NK-92 treated with Interleukin-12 subunit alpha and Interleukin-12 subunit beta, amount 100 ng/mL, for 24 hours (cell line): ENCODE measurements around the gene ELOA.
A peak's percentile ranks its signal among the peaks of the same experiment; 100 is the strongest.

Source experiments
- DNase-seq: peaks from one replicate; lab custom pipeline; 2025; lab: John Stamatoyannopoulos, UW

The ELOA gene, protein sequence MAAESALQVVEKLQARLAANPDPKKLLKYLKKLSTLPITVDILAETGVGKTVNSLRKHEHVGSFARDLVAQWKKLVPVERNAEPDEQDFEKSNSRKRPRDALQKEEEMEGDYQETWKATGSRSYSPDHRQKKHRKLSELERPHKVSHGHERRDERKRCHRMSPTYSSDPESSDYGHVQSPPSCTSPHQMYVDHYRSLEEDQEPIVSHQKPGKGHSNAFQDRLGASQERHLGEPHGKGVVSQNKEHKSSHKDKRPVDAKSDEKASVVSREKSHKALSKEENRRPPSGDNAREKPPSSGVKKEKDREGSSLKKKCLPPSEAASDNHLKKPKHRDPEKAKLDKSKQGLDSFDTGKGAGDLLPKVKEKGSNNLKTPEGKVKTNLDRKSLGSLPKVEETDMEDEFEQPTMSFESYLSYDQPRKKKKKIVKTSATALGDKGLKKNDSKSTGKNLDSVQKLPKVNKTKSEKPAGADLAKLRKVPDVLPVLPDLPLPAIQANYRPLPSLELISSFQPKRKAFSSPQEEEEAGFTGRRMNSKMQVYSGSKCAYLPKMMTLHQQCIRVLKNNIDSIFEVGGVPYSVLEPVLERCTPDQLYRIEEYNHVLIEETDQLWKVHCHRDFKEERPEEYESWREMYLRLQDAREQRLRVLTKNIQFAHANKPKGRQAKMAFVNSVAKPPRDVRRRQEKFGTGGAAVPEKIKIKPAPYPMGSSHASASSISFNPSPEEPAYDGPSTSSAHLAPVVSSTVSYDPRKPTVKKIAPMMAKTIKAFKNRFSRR

DNA sequence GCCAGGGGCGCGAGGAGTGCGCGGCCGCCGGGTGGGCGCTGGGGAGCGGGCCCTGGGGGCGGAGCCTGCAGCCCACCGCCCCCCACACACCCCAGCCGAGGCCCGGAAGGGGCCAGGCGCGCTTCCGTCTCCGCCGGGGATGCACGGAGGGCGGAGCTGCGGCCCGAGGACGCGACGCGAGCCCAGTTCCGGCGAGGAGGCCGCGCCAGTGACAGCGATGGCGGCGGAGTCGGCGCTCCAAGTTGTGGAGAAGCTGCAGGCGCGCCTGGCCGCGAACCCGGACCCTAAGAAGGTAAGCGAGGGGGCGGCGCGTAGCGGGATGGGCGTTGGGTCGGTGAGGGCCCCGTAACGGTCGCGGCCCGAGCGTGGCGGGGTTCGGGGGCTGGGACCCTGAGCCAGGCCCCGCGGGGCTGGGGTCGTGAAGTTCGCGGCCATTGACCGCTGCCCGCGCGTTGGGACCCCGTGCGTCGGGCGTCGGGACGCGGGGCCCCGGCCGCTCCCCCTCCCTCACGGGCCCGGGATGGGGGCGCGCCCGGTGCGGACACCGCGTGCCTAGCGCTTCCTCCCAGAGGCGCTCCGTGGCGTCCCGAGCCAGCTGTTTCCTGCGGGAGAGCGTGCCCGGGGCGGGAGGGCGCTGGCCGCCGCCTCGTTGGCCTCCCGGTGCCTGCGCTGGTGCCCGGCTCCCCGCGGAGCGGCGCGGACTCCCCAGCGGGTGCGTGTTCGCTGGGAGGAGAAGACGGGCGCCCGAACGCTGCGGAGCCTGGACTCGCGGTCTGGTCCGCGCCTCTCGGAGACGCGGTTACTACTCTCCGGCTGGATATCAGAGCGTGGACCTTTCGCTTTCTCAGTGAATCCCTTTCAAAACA is at the start of gene ELOA:
Gene ELOA (plus strand): TSS at position 185 of the 866 bp plus-strand sequence. CDS start 33 bp downstream, at position 218.
- peak; percentile 50 for DNase-seq

DNA sequence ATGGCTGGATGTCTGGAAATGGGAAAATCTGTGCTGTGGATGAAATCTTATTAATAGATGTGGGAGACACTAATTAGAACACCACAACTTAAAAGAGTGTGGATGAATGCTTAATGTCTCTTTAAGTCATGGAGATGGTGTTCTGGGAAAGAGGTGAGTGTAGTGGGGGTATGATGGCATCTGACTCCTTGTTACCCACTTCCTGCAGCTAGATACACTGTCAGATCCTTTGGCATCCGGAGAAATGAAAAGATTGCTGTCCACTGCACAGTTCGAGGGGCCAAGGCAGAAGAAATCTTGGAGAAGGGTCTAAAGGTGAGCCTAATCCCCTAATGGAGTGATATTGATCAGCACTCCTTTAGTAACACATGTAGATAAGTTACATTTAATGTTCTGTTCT is 49.7 kb upstream of the ELOA start:
- no peak for DNase-seq

DNA sequence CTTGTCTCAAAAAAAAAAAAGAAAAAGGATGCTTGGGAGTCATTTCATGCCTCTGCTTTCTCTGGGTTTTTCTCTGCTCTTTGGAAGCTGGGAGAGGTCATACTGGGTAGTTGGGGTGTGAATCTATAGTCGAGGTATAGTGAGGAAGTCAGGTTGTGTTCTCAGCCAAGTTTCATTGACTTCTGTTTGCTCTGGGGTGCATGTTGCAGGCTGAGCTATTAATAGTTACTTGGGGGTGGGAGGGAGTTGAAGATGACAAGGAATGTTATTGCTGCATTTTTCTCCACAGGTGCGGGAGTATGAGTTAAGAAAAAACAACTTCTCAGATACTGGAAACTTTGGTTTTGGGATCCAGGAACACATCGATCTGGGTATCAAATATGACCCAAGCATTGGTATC is 48.9 kb upstream of the ELOA start:
- DNase-seq: no peak

DNA sequence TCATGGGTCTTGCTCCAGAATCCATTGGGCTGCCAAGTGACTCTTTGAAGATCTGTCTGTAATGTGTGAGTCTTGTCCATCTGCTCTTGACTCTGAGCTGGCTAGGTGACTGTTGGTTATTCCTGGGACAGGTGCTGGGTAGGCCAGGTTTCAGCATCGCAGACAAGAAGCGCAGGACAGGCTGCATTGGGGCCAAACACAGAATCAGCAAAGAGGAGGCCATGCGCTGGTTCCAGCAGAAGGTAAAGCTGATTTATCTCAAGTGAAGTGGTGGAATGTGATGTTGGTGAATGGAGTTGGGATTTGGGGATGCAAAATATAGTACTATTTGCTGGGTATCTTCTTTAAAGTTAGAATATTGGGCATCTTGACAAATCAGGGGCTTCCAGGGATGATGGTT is 47.6 kb upstream of the ELOA start:
- no peak for DNase-seq

DNA sequence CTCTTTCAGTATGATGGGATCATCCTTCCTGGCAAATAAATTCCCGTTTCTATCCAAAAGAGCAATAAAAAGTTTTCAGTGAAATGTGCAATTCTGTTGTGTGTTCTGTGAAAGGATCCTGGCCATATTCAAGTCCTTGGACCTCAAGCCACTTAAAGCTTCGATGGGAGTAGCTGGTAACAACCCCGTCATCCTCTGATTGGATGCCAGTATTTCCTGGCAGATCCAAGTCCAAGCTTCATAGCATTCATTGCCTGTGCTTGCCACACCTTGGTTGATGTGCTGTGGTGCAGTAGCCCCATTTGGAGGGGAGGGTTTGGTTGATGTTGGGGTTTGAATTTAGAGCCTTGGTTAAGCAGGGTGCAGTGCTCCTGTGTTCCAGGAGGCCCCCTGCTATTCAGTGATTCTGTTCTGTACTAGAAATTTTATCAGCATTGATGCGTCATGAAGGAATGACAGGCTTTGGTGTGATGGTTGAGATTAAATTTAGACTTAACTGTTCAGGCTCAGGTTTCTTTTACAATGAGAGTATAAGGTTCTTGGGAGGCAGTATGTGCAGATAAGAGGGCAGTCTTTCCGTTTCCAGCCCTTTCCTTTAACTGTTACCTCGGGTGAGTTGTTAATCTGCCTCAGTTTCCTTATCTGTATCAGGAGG is 46.8 kb upstream of the ELOA start:
- DNase-seq: no peak

DNA sequence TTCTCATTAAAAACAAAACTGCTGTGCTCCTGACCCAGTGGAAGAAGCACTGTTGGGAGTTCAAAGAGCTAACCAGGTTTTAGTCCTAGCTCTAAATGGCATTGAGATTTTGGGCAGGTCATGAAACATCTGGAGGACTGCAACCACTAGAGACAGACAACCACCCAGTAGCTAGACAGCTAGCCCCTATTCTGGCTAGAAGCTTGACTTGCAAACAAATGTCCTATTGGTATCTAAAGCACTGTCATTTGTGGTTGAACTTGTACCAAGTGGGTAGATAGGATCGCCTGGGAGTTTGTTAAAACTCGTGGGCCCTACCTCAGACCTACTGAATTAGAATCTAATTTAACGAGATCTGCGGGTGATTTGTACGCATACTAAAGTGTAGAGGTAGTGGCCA is 44.8 kb upstream of the ELOA start:
- no peak for DNase-seq

DNA sequence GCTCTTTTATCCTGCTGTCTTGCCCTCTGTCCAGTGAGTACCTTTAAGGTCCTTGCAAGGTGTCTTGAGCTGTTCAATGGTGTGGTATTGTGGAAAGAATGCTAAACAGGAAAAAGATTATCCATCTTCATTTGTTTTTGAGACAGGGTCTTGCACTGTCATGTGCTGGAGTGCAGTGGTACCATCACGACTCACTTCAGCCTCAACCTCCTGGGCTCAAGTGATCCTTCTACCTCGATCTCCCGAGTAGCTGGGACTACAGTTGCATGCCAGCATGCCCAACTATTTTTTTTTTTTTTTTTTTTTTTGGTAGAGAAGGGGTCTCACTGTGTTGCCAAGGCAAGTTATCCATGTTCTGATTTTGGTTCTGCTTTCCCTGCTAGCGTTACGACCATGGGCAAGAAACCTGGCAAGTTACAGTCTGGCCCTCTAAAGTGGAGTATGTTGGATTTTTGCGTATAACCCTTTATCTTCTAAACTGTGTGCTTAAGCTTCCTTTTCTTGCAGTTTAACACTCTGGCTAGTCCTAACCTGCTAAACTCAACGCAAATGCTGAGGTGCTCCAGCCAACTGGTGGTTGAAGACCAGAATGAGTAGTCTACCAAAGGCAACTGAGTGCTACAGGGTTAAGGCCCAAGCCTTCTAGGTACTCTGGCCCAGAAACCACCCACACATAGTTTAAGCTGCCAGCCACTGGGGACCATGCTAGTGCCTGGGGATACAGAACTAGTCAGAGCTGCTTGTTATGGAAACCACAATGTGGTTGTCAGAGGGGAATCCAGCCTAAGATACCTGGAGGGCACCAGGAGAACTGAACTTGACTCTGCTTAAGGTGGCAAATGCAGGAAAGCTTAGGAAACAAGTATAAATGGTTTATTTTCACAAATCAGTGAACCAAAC is 43.7 kb upstream of the ELOA start:
- no peak for DNase-seq

DNA sequence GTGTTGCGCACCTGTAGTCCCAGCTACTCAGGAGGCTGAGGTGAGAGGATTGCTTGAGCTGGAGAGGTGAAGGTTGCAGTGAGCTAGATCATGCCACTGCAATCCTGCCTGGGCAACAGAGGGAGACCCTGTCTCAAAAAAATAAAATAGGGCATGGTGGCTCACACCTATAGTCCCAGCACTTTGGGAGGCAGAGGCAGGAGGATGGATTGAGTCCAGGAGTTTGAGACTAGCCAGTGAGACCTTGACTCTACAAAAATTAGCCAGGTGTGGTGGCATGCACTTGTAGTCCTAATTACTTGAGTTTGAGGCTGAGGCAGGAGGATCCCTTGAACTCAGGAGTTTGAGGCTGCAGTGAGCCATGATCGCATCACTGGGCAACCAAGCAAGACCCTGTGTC is 42.0 kb upstream of the ELOA start:
- DNase-seq: no peak

DNA sequence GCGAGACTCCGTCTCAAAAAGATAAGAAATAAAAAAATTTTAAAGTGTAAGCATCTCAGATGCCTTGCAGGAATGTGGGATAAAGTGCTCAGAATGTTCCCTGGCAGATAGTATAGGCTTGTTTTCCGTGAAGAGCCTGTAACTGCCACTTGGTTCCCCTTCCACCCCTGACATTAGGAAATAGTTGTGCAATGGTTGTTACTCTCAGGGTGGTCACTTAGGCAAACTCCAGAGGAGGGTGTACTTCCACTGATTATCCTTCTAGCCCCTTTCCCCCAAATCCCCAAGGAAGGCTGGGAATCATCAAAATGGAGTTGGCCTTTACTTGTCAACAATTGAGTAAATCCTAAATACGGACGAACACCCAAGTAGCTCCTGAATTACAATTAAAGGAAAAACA is 41.3 kb upstream of the ELOA start:
- DNase-seq: no peak

DNA sequence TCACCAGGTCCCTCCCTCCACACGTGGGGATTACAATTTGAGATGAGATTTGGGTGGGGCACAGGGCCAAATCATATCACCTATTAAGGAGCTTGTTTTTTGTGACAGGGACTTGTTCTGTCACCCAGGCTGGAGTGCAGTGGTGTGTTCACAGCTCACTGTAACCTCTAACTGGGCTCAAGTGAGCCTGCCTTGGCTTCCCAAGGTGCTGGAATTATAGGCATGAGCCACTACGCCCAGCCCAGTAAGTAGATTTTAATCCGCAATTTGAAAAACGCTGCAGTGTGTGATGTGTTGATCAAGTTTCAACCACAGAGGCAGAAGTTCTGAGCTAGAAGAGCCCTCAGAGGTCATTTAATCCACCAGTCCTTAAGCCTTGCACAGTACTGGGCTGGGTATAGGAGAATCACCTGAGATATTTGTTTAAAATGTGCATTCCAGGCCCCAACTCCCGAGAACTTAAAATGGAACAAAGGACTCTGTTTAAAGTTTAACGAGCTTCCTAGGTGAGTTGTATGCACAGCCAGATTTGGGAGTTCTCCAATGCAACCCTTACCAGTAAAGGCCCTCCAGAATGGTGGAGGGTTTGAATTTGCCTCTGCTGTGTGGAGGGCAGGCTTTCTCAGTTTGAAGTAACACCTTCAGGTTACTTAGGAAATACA is 38.3 kb upstream of the ELOA start:
- DNase-seq: no peak

DNA sequence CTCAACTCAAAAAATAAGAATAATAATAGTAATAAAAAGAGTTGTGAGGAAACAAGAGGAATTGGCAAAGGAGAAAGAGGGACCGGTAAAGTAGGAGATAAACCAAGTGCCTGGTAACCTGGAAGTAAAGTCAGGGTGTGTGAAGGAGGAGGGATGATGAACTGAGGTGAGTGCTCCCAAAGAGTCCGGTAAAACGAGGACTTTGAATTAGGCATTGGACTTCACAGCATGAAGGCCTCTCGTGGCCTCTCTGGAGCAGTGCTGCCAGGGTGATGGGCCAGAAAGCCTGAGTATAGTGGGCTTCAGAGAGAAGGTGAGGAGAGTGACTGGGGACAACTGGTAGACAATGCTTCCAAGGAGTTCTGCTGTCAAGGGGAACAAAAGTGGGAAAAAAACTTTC is 34.0 kb upstream of the ELOA start:
- DNase-seq: no peak

DNA sequence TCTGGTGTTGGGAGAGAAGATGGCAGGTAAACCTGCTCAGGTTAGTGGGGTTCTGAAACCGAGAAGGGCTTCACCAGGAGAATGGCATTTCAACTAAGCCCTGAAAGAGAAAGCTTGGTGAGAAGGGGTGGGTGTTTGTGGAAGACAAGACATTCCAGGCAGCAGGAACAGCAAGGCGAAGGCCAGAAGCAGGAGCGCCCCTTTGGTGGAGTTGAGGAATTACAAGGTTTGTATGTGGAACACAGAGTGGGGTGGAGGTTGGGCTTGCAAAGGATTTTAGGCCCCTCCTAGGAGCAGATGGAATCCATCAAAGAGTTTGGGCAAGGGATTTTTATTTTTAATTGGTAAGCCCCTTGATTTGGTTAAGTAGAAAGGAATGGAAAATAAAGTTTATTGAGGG is 24.8 kb upstream of the ELOA start:
- DNase-seq: no peak

DNA sequence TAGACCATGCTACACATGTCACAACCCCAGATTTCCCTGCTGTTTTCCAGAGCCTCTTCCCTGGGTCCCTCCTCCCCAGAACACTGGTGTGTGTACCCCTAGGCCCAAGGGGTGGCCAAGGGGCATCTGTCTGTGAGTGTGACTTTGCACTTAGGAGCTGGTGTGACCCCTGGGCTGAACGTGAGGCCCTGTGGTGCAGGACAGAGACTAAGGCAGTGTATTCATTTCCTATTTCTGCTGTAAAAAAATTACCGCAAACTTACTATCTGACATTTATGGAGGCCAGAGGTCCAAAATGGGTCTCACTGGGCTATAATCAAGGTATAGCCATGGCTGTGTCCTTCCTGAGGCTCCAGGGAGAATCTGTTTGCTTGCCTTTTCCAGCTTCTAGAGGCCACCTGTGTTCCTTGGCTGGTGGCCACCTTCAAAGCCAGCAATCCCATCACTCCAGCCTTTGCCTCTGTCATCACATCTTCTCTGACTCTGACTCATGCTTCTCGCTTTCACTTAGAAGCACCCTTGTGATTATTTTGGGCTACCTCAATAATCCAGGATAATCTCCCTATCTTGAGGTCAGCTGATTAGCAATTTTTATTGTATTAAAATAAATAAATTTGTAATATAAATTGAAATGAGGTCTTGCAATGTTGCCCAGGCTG is 24.0 kb upstream of the ELOA start:
- DNase-seq: no peak

DNA sequence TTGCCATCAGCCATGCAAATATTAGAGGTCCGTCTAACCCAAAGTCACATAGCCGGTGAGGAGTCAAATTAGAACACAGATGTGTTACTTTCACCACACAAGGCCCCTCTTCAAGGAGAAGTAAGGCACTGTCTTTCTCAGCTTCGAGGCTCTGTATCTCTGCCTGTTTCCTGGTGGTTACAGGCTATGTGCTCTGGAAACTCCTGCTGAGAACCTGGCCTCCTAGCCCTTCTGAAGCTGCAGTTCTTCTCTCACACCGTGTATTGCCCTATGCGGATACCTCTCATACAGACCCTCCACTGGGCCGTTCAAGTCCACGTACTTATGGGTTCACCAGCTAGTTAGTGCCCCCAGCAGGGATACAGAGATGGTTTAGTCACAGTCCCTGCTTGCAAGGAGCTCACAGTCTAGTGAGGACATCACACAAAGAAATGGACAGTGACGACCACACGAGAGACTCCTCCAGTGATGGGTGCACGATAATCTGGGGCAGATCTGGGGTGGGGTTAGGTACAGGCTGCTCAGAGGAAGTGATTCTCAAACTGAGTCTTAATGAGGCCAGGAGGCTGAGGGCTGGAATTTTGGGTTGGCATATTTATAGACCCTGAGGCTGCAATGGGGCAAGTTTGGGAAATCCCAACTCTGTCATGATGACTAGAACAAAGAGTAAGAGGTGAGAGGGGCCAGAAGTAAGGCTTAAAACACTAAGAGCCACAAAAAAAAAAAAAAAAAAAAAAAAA is 22.8 kb upstream of the ELOA start:
- no peak for DNase-seq

DNA sequence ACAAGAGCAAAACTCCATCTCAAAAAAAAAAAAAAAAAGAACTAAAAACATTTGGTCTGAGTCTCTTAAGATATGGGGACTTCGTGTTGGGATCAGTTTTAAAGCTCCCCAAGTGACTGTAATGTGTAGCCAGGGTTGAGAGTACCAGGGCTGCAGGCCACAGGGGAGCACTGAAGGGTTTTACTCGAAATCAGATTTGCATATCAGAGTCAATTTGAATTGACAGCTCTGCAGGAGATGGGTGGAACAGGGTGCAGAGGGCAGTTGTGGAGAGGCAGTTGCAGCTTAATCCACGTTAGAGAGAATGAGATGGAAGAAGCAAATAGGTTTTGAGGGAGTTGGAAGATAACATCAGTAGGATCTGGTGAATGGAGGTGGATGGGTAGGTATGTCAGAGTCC is 20.6 kb upstream of the ELOA start:
- no peak for DNase-seq

DNA sequence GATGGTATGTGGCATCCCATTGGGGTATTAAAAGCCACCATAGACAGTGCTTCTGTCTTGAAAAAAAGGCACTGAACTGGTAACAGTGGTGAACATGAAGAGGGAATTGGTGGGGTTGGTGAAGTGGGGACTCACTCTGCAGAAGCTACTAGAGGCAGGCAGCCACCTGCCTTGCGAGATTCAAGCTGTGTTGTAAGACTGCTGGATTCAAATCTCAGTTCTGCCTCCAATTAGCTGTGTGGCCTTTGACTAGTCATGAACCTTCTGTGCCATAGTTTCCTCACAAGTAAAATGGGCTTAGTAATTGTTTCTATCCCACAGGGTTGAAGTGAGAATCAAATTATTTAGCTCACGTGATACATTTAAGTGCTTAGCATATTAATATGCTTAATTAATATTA is 16.6 kb upstream of the ELOA start:
- DNase-seq: no peak

DNA sequence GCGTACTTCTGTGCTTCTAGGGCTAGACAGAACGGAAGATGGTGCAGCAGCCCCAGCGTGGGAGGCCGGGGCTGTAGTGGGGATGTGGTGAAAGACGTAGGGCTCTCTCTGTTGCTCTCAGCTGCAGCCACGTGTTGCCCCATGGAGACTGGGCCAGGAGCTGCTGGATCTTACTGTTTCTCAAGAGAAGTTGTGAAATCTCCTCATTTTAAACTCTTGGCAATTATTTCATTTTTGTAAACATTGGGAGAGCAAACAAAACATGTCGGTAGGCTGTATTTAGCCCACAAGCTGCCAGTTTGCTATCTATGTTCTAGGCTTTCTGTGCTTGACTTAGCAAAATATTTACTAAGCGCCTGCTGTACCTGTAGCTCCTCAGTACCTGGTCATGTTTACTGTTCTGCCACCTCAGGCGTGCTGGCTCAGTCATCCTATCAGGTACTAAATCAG is 15.9 kb upstream of the ELOA start:
- DNase-seq: no peak

DNA sequence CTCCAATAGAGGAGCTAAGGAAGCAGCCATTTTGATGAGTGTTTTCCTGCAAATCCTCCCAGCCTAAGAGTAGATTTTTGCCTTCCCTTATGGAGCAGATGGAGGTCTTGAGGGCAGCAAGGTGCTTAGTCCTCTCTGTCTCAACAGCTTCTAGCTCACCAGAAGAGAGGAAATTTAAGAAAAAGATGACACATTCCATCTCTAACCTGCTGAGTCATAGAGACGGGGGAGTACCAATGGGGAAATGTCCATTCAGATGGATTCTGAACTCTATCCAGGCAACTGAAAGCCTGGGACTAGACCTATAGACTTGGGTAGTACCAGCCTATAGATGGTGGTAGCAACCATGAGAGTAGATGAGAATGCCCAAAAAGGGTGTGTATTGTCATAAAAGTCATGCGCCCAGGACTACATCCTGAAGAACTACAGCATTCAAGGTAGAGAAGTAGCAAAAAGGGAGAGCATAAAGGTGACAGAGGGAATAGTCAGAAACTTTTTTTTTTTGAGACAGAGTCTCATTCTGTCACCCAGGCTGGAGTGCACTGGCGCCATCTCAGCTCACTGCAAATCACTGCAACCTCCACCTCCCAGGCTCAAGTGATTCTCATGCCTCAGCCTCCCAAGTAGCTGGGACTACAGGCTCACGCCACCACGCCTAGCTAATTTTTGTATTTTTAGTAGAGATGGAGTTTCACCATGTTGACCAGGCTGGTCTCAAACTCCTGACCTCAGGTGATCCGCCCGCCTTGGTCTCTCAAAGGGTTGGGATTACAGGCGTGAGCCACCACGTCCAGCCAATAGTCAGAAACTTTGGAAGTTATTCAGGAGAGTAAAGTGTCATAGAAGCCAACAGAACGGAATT is 10.7 kb upstream of the ELOA start:
- DNase-seq: no peak
